Measurements from ENCODE around the gene RND3. TPM values are rescaled to one million over a fixed set of nuclear protein-coding genes. Genes with fewer than 3 reads are reported as not detected.

RND3 gene
- total RNA-seq, 2 donors from 2014 or later: 67.5 to 100 TPM

- intact Hi-C loops (cut with DNase I): no loop called here
- DNase-seq (ENCODE audit: low spot score): no peak
These were observed 63.1 kb downstream of the RND3 start for GRCh38 chr2:150424406-150424805.

GRCh38 chr2:150421126-150421651 is 66.3 kb downstream of the RND3 start:
- no peak for DNase-seq (ENCODE audit: low spot score)
- intact Hi-C loops (cut with DNase I): no loop called here

DNA sequence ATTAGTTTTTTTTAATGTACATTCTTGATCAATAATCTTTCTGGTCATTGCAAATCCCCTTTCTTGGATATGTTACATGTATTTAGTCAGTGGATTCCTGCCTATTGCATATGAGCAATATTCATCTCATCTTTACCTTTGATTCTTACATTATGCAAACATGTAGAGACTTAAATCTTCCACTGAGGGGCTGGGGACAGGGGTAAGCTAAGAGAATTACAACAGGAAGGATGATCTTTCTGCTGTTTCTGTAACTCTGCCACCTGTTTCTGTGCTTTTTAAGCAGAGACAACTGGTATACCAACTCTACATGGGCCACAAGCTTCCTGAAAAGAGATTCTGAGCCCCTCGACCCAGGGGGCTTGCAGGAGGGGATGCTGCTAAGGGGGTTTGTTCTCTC is 68.6 kb downstream of the RND3 start:
- intact Hi-C loops (cut with DNase I): no loop called here
- no peak for DNase-seq (ENCODE audit: low spot score)
